ENCODE data around the gene XKR3. TPM values are rescaled to one million over a fixed set of nuclear protein-coding genes. Genes with fewer than 3 reads are reported as not detected.

The XKR3 gene
- total RNA-seq, 4 donors from 2014 or later: not detected

DNA sequence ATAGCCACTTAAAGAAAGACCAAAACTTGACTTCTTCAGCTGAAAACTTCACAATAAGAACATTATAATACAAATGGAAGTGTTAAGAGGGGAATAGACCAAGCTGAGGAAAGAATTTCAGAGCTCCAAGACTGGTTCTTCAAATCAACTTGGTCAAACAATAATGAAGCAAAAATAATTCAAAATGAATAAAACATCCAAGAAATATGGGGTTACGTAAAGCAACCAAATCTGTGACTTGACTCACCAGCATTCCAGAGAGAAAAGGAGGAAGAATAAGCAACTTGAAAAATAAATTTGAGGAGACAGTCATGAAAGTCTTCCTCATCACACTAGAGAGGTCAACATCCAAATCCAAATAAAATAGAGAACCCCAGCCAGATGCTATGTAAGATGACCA, 31.4 kb downstream of the XKR3 start:
- TF ChIP-seq, protein P1, sequence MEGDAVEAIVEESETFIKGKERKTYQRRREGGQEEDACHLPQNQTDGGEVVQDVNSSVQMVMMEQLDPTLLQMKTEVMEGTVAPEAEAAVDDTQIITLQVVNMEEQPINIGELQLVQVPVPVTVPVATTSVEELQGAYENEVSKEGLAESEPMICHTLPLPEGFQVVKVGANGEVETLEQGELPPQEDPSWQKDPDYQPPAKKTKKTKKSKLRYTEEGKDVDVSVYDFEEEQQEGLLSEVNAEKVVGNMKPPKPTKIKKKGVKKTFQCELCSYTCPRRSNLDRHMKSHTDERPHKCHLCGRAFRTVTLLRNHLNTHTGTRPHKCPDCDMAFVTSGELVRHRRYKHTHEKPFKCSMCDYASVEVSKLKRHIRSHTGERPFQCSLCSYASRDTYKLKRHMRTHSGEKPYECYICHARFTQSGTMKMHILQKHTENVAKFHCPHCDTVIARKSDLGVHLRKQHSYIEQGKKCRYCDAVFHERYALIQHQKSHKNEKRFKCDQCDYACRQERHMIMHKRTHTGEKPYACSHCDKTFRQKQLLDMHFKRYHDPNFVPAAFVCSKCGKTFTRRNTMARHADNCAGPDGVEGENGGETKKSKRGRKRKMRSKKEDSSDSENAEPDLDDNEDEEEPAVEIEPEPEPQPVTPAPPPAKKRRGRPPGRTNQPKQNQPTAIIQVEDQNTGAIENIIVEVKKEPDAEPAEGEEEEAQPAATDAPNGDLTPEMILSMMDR (IDR thresholded peaks at IDR 0.05): no peak
- no peak for ATAC-seq (ENCODE audit: low FRiP score)
- DNase-seq (ENCODE audit: low spot score): no peak

DNA sequence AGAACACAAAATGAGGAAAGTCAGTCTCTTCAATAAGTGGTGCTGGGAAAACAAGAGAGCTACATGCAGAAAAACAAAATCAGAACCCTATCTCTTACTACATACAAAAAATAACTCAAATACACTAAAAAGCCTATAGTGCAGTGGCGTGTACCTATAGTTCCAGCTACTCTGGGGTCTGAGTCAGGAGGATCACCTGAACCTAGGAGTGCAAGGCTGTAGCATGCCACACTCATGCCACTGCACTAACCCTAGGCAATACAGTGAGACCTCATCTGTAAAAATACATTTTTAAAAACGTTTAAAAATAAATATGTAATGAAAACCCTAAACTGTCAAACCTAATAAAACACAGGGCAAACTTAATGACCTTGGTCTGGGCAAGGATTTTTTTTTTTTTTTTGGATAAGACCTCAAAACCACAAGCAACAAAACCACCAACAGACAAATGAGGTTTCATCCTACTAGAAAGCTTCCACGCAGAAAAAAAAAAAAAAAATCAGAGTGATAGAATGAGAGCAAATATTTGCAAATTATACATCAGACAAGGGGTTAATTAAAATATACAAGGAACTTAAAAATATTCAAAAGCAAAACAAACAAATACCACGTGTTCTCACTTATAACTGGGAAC, 35.2 kb downstream of the XKR3 start:
- TF ChIP-seq, protein P1 (IDR thresholded peaks at IDR 0.05): no peak
- ATAC-seq (ENCODE audit: low FRiP score) (no peak), DNase-seq (ENCODE audit: low spot score) (no peak)

DNA sequence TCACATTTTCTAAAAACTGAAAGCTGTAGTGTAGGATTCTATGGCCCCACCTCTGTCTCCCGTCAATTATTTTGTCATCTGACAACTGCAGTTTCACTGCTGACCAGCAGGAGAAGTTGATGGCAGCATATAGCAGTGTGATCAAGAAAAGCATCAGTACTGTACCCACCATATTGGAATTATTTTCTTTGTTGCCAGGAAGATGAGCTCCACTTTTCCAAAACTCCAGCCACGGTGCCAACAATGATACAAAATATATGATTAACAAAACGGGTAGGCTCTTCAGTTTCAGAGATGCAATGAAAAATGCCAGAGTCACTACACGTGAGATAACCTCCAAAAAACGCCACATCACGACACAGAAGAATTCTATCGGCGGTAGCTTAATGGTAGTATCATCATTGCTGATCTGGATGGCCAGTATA, 41.3 kb downstream of the XKR3 start:
- TF ChIP-seq, protein P1 (IDR thresholded peaks at IDR 0.05): no peak
- no peak for DNase-seq (ENCODE audit: low spot score)
- no peak for ATAC-seq (ENCODE audit: low FRiP score)

DNA sequence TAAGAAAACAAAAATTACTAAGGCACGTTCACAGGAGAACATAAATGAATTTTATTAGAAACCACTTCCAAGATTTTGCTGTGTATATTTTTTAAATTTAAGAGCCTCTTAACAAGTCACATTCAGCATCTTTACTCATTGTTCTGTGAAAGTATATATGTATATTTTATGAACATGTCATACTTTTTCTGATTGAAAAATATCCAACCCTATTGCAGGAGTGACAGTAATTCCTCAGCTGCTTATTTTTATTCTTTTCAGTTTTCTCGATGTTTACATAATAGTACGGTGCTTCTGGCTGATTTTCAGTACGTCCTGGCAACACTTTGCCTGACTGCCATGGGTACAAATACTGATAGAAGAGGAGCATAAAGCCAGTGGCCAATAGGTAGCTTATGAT, 41.8 kb downstream of the XKR3 start:
- ATAC-seq (ENCODE audit: low FRiP score) (no peak), DNase-seq (ENCODE audit: low spot score) (no peak)
- TF ChIP-seq, protein P1 (IDR thresholded peaks at IDR 0.05): no peak

DNA sequence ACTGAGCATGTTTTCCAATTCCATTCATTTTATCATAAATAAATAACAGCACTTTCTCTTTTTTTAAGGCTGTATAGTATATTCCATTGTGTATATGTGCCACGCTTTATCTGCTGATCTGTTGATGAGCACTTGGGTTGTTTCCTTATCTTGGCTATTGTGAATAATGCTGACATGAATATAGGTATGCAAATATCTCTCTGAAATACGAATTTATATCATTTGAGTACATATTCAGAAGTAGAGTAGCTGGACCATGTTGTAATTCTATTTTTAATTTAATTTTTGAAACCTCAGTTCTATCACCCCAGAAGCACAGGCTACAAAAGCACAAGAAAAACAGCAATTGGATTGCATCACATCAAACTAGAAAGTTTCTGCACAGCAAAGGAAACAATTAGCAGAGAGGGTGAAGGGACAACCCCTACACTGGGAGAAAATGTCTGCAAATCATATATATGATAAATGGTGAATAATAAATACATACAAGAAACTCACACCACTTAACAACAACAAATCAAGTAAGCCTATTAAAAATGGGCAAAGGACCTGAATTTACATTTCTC, 43.4 kb downstream of the XKR3 start:
- ATAC-seq (ENCODE audit: low FRiP score): no peak
- TF ChIP-seq, protein P1 (IDR thresholded peaks at IDR 0.05): no peak
- DNase-seq (ENCODE audit: low spot score): no peak

DNA sequence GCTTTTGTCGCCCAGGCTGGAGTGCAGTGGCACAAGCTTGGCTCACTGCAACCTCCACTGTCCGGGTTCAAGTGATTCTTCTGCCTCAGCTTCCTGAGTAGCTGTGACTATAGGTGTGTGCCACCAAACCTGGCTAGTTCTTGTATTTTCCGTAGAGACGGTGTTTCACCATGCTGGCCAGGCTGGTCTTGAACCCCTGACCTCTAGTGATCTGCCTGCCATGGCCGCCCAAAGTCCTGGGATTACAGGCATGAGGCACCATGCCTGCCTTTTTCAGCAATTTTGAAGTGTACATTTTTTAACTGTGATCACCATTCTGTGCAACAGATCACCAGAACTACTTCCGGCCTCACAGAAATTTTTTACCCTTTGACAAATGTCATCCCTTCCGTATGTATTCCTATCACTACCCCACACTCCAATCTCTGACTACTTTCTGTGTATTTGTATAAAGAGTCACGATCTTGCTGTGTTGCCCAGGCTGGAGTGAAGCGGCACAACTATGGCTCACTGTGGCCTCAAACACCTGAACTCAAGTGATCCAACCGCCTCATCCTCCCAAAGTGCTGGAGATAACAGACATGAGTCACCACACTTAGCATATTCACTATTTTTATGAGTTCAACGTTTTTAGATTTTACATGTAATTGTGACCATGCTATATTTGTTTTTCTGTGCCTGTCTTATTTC, 44.0 kb downstream of the XKR3 start:
- no peak for ATAC-seq (ENCODE audit: low FRiP score)
- TF ChIP-seq, protein P1 (IDR thresholded peaks at IDR 0.05): no peak
- no peak for DNase-seq (ENCODE audit: low spot score)
